Measurements from ENCODE around the gene SNX14. TPM values are rescaled to one million over a fixed set of nuclear protein-coding genes. Genes with fewer than 3 reads are reported as not detected.

The SNX14 gene
- total RNA-seq, 1 donor: 117 TPM

GRCh38 chr6:85610182-85610895 lies 16.7 kb upstream of the SNX14 start:
- Histone ChIP-seq H3K9me3 (ENCODE audit: low read depth, low read length) (no peaks in the 10 kb centered on the region), H3K4me2 (ENCODE audit: insufficient read depth, low read length) (no peak overlapping the region), H2AFZ (ENCODE audit: low read length) (no peak overlapping the region), H4K20me1 (ENCODE audit: insufficient read depth, low read length) (peaks cover 2% of the 10 kb centered on the region), H3K4me1 (ENCODE audit: insufficient read depth, low read length) (no peaks in the 10 kb centered on the region), H3K79me2 (ENCODE audit: insufficient read depth, low read length) (peaks cover 35% of the 10 kb centered on the region), H3K36me3 (ENCODE audit: insufficient read depth, low read length) (peaks cover 71% of the 10 kb centered on the region), H3K27me3 (ENCODE audit: insufficient read depth, low read length) (no peaks in the 10 kb centered on the region), H3K4me3 (ENCODE audit: insufficient read depth, low read length) (no peak overlapping the region), H3K27ac (ENCODE audit: low read depth, low read length) (no peak overlapping the region)
- TF ChIP-seq CTCF (IDR thresholded peaks at IDR 0.05; ENCODE audit: extremely low read depth, low read depth, low read length): no peak
- DNase-seq (ENCODE audit: insufficient read length, low spot score, missing footprints): no peak

GRCh38 chr6:85602100-85602499 lies 8.4 kb upstream of the SNX14 start:
- H3K4me3 ChIP-seq (ENCODE audit: insufficient read depth, low read length): no peak overlapping the region
- no peak overlapping the region for H3K27ac ChIP-seq (ENCODE audit: low read depth, low read length)
- no peaks in the 10 kb centered on the region for H3K27me3 ChIP-seq (ENCODE audit: insufficient read depth, low read length)
- H3K4me1 ChIP-seq (ENCODE audit: insufficient read depth, low read length): no peaks in the 10 kb centered on the region
- H3K36me3 ChIP-seq (ENCODE audit: insufficient read depth, low read length): peaks cover 7% of the 10 kb centered on the region
- no peak for DNase-seq (ENCODE audit: insufficient read length, low spot score, missing footprints)
- H3K4me2 ChIP-seq (ENCODE audit: insufficient read depth, low read length): no peak overlapping the region
- no peaks in the 10 kb centered on the region for H3K79me2 ChIP-seq (ENCODE audit: insufficient read depth, low read length)
- H2AFZ ChIP-seq (ENCODE audit: low read length): no peak overlapping the region
- H3K9me3 ChIP-seq (ENCODE audit: low read depth, low read length): no peaks in the 10 kb centered on the region
- peaks cover 2% of the 10 kb centered on the region for H4K20me1 ChIP-seq (ENCODE audit: insufficient read depth, low read length)
- TF ChIP-seq CTCF (IDR thresholded peaks at IDR 0.05; ENCODE audit: extremely low read depth, low read depth, low read length): no peak

- DNase-seq (ENCODE audit: insufficient read length, low spot score, missing footprints): no peak
Observed at GRCh38 chr6:85600713-85601313, 7.2 kb upstream of the SNX14 start.

More at GRCh38 chr6:85600713-85601313, 7.2 kb upstream of the SNX14 start:
- Histone ChIP-seq H3K9me3 (ENCODE audit: low read depth, low read length) (no peaks in the 10 kb centered on the region), H3K4me2 (ENCODE audit: insufficient read depth, low read length) (no peak overlapping the region), H3K27me3 (ENCODE audit: insufficient read depth, low read length) (no peaks in the 10 kb centered on the region), H3K79me2 (ENCODE audit: insufficient read depth, low read length) (no peaks in the 10 kb centered on the region), H3K27ac (ENCODE audit: low read depth, low read length) (no peak overlapping the region), H4K20me1 (ENCODE audit: insufficient read depth, low read length) (peaks cover 1% of the 10 kb centered on the region), H3K4me3 (ENCODE audit: insufficient read depth, low read length) (no peak overlapping the region), H3K4me1 (ENCODE audit: insufficient read depth, low read length) (no peaks in the 10 kb centered on the region), H3K36me3 (ENCODE audit: insufficient read depth, low read length) (no peaks in the 10 kb centered on the region), H2AFZ (ENCODE audit: low read length) (no peak overlapping the region)
- TF ChIP-seq CTCF (IDR thresholded peaks at IDR 0.05; ENCODE audit: extremely low read depth, low read depth, low read length): no peak
